HEK293T (cell line): ENCODE results near the gene CHTF18.

Experiments
- CTCF ChIA-PET: fragments of 350-600 bp; formaldehyde crosslinking; extraction: SDS; loops from one replicate; lab custom pipeline; 2021; ENCODE audit warnings: antibody characterized with exemption, inconsistent platforms; lab: Yijun Ruan, JAX
- POLR2A ChIA-PET: fragments of 350-600 bp; formaldehyde crosslinking; extraction: SDS; loops from one replicate; lab custom pipeline; 2020; ENCODE audit warnings: antibody characterized with exemption, inconsistent platforms; lab: Yijun Ruan, JAX
- DNase-seq: peaks from one replicate; pipeline ENCODE4 v3.0.0; 2012; ENCODE audit warnings: mixed read lengths; ENCODE audit errors: extremely low spot score
- ARNT ChIP-seq: fragments of 450-650 bp; IDR thresholded peaks from 2 replicates; pipeline ENCODE4 v1.6.1; 2017; ENCODE audit warnings: mild to moderate bottlenecking
- BHLHE40 ChIP-seq: fragments of 450-650 bp; IDR thresholded peaks from 2 replicates; pipeline ENCODE4 v1.6.1; 2016; ENCODE audit warnings: mild to moderate bottlenecking, moderate library complexity, borderline replicate concordance
- CTBP1 ChIP-seq: fragments of 450-650 bp; IDR thresholded peaks from 2 replicates; pipeline ENCODE4 v1.6.1; 2016; ENCODE audit warnings: borderline replicate concordance
- ELF4 ChIP-seq: fragments of 450-650 bp; IDR thresholded peaks from 2 replicates; pipeline ENCODE4 v1.6.1; 2017; ENCODE audit warnings: antibody characterized with exemption
- FOXA1 ChIP-seq: fragments of 450-650 bp; IDR thresholded peaks from 2 replicates; pipeline ENCODE4 v1.6.1; 2016; ENCODE audit warnings: mild to moderate bottlenecking
- FOXK2 ChIP-seq: fragments of 450-650 bp; IDR thresholded peaks from 2 replicates; pipeline ENCODE4 v1.6.1; 2016; ENCODE audit warnings: mild to moderate bottlenecking
- FOXM1 ChIP-seq: fragments of 450-650 bp; IDR thresholded peaks from 2 replicates; pipeline ENCODE4 v1.6.1; 2017; ENCODE audit warnings: mild to moderate bottlenecking, borderline replicate concordance
- HDGF ChIP-seq: fragments of 450-650 bp; IDR thresholded peaks from 2 replicates; pipeline ENCODE4 v1.6.1; 2017; ENCODE audit warnings: antibody characterized with exemption, borderline replicate concordance
- L3MBTL2 ChIP-seq: fragments of 450-650 bp; conservative IDR thresholded peaks from 2 replicates; pipeline ENCODE4 v1.6.1; 2016; ENCODE audit warnings: mild to moderate bottlenecking
- LEF1 ChIP-seq: fragments of 450-650 bp; IDR thresholded peaks from 2 replicates; pipeline ENCODE4 v1.6.1; 2017; ENCODE audit warnings: mild to moderate bottlenecking, borderline replicate concordance
- NFRKB ChIP-seq: fragments of 450-650 bp; IDR thresholded peaks from 2 replicates; pipeline ENCODE4 v1.6.1; 2016; ENCODE audit warnings: mild to moderate bottlenecking, moderate library complexity
- SP1 ChIP-seq: fragments of 450-650 bp; IDR thresholded peaks from 2 replicates; pipeline ENCODE4 v1.6.1; 2017
- SUZ12 ChIP-seq: fragments of 450-650 bp; IDR thresholded peaks from 2 replicates; pipeline ENCODE4 v1.6.1; 2016; ENCODE audit warnings: mild to moderate bottlenecking
- TARDBP ChIP-seq: fragments of 450-650 bp; IDR thresholded peaks from 2 replicates; pipeline ENCODE4 v1.6.1; 2016
- ZNF384 ChIP-seq: fragments of 450-650 bp; IDR thresholded peaks from 2 replicates; pipeline ENCODE4 v1.6.1; 2016
- TF ChIP-seq, protein P1 (sequence below): fragments of 450-650 bp; IDR thresholded peaks from 2 replicates; pipeline ENCODE4 v1.6.1; 2016

Gene CHTF18

GRCh38 chr16:845351-845745 lies 56.9 kb downstream of the CHTF18 start:
- DNase-seq, result no peak
- TF ChIP-seq ARNT (no peak), BHLHE40 (no peak), TARDBP (no peak), L3MBTL2 (no peak), LEF1 (no peak), NFRKB (no peak), FOXK2 (no peak), CTBP1 (no peak), HDGF (no peak), ZNF384 (no peak), ELF4 (no peak), FOXM1 (no peak), FOXA1 (no peak), SP1 (no peak), SUZ12 (no peak)
- TF ChIP-seq, protein P1, sequence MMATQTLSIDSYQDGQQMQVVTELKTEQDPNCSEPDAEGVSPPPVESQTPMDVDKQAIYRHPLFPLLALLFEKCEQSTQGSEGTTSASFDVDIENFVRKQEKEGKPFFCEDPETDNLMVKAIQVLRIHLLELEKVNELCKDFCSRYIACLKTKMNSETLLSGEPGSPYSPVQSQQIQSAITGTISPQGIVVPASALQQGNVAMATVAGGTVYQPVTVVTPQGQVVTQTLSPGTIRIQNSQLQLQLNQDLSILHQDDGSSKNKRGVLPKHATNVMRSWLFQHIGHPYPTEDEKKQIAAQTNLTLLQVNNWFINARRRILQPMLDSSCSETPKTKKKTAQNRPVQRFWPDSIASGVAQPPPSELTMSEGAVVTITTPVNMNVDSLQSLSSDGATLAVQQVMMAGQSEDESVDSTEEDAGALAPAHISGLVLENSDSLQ, result no peak
- CTCF ChIA-PET, result no interaction called here
- POLR2A ChIA-PET, result no interaction called here

DNA sequence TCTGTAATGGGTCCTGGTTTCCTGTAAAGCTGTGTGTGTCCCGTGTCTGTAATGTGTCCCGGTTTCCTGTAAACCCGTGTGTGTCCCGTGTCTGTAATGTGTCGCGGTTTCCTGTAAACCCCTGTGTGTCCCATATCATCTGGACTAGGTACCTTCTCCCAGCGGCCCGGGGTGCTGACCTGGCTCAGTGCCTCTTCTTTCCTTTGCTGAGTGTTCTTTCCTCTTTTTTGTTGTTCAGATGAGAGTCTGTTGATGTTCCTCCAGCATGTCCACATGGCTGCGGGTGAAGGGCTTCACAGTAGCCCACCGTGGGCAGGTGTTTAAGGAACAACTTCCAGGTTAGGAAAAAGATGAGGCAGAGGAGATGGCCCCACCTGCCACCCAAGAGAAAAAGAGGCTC lies 58.7 kb downstream of the CHTF18 start:
- TF ChIP-seq ELF4 (no peak), L3MBTL2 (no peak), ZNF384 (no peak), SP1 (no peak)
- ChIA-PET CTCF (no interaction called here), POLR2A (no interaction called here)
- no peak for DNase-seq
